Stimulated activated CD4-positive, alpha-beta T cell treated with anti-CD3 and anti-CD28 coated beads, TNF-alpha, amount 100 ng/mL, for 1 hour (primary cell): ENCODE data around the gene PTGFRN.
"Not testable (repeated sequence)": the region's sequence is repeated elsewhere in the genome, so short reads cannot be mapped to it uniquely, and the experiment has no call there.

Experiments
- DNase-seq, 3 donors: peaks; one replicate each; pipeline ENCODE4 v3.0.0-alpha.2; 2020; ENCODE audit warnings: low read depth in 3 of 3, low spot score in 1 of 3

PTGFRN gene

DNA sequence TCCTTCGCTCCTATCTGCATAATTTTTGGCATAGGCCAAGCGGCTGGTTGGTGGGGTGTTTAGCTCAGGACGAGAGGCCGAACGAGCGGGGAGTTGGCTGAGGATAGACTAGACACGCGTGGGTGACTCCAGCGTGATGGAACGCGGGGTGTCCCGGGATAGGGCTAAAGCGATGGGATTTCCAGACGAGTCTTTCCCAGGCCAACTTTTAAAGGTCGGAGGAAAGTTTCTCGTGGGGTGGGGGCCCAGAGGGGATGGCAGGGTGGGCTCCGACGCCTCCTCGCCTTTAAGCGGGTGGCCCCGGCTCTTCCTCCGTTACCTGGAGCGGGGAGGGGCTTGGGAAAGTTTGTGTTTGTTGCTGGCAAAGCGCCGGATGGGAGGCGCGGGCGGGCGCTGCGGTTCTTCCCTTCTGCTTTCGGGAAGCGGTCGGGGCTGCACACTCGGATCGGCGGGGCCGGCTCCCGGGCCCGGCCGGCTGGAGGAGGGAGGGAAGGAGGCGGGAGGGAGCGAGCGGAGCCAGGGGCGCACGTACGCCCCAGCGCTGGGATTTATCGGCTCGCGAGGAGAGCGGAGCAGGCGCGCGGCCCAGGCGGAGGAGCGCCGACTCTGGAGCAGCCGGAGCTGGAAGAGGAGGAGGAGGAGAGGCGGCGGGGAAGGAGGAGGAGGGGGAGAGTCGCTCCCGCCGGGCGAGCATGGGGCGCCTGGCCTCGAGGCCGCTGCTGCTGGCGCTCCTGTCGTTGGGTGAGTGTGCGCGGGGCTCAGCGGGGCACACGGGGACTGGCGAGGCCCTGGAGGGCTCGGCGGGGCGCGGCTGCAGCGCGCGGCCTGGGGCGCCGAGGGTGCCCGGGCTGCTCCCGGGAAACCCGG, at the start of gene PTGFRN:
TSS of gene PTGFRN (plus strand) at position 405 of the 867 bp plus-strand sequence. CDS start at position 693, 288 bp downstream.
- DNase-seq: peak in 1 of 3 donors; percentile 6

DNA sequence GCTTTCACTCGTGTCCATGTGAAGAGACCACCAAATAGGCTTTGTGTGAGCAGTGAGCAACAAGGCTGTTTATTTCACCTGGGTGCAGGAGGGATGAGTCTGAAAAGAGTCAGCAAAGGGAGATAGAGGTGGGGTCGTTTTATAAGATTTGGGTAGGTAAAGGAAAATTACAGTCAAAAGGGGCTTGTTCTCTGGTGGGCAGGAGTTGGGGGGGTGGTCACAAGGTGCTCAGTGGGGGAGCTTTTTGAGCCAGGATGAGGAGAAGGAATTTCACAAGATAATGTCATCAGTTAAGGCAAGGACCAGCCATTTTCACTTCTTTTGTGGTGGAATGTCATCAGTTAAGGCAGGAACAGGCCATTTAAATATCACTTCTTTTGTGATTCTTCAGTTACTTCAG, 49.5 kb upstream of the PTGFRN start:
- DNase-seq: not testable (repeated sequence)

DNA sequence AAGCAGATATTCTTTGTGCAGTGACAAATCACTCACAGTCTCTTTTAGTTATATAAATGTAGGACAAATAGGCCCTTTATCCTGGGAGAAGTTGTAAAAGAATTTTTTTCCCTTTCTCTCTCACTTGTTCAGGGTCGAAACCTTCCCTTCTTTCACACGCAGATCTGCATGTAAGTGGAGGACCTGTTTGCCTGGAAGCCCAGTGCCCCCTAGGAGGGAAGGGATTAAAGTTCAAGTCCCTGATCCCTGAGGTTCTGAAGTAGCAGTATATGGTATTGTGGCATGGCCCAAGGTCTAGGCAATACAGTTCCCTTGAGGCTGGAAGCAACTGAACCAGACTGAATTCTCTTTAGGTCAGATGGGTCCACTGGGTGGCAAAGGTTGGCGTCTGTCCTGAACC, 48.6 kb upstream of the PTGFRN start:
- DNase-seq: no peak

DNA sequence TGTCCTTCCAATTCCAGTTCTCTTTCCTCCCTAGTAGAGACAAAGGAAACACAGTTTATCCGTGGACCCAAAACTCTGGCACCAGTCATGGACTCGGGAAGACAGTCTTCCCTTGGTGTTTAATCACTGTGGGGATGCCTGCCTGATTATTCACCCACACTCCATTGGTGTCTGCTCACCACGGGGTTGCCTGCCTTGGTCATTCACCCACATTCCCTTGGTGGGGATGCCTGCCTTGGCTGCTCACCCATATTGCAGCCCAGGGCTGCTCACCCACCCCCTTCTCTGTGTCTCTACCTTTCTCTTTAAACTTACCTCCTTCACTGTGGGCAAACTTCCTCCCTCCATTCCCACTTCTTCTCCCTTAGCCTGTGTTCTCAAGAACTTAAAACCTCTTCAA, 46.7 kb upstream of the PTGFRN start:
- DNase-seq: not testable (repeated sequence)

DNA sequence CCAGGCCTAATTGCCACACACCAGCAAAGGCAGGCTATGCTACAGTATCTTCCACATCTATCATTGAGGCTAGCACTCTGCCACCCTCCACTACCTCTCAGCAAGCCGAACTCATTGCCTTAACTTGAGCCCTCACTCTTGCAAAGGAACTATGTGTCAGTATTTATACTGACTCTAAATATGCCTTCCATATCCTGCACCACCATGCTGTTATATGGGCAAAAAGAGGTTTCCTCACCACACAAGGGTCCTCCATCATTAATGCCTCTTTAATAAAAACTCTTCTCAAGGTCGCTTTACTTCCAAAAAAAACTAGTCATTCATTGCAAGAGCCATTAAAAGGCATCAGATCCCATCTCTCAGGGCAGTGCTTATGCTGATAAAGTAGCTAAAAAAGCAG, 43.2 kb upstream of the PTGFRN start:
- DNase-seq: not testable (repeated sequence)

DNA sequence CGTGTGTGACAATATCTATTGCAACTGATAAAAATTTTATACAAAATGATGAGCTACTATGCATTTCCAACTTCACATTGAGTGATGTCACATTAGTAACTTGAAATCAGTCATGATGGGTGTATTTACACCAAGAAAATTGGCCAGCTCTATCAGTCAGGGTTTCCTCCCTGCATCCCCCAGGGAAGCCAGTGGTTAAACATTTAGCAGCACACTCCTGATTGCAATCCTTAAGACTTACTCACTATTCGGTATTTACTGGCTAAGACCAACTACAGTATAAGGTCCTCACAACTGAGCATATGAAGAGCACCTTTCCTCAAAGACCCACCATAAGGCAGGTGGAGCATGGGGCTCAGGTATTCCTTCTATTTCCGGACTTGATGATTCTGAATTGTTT, 41.3 kb upstream of the PTGFRN start:
- DNase-seq: no peak

DNA sequence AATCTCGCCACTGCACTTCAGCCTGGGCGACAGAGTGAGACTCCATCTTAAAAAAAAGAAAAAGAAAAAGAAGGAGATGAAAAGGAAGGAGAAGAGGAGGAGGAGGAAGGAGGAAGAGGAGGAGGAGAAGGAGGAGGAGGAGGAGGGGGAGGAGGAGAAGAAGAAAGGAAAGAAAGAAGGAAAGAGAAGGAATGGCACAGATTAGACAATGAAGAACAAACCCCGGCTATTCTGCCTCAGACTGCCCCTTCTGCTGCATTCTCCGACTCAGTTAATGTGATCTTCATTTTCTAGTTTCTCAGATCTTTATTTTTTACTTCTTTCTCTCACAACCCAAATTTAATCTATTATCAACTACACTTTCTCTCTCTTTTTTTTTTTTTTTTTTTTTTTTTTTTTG, 40.1 kb upstream of the PTGFRN start:
- no peak for DNase-seq

DNA sequence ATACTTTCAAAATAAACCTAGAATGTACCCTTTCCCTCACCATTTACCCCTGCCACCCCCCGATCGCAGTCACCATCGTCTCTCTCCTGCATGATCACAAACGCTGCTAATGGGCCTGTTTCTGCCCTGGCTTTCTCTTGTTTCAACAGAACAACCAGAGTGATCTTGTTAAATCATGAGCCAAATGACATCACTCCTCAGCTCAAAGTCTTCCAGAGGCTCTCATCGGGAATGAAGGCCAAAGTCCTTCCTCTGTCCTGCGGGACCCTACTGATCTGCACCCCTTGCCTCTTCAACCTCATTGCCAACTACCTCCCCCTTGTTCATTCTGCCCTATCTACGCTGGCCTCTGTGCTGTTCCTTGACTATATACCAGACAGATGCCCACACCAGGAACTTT, 39.4 kb upstream of the PTGFRN start:
- DNase-seq: no peak

DNA sequence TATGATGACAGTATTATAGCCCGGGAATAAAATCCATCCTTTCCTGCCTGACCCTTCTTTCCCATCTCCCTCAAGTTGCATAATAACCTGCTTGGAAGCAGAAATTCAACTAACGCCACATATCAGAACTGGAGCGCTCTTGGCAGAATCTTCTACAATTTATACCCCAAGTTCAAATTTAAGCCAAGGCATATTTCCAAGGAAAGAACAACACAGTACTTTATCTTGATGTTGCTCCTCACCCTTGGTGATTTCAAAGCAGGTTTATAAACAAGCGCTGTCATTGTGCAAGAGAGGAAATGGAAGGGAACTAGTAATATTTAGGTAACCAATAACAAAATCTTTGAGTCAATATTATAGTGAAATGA, 38.0 kb upstream of the PTGFRN start:
- no peak for DNase-seq

DNA sequence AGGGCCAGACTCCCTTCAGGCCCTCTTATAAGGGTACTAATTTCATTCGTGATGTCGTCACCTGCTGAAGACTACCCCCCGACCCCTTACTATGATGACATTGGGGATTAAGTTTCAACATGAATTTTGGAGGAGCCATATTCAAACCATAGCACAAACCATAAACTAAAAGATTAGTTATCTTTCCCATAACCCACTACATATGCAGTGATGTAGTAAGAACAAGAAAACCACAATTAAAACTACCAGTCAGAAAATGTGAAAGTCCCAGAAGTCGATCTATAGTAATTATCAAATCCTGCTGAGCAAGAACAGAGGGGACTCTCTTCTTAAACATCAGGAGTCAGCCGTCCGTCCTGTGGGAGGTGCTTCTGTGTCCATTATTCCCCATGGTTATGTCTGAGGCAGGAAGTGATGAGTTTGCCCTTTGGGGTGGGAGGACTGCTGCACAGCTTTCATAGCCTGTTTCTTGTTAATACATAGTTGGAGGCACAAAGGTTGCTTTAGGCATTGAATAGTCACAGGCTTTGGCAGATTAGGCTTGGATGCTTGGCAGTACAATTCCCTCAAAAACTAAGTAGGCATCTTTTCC, 35.9 kb upstream of the PTGFRN start:
- DNase-seq: no peak

DNA sequence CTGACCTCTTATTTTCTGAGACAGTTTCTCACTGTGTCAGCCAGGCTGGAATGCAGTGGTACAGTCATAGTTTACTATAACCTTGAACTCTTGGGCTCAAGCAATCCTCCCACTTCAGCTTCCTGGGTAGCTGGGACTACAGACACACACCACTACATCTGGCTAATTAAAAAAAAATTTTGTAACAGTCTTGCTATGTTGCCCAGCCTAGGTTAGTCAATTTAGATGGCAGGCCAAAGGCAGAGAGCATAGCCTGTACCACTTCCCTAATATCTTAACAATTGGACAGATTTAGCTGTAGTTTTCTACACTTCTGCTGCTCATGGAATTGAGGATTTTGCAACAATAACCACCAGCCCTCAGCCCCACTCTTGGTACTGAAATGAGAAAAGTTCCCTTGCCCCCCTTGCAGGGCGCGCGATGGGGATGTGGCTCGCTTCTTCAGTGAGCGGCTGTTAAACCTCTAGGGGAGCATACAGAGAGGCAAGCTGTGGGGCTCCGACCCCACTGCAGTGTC, 34.9 kb upstream of the PTGFRN start:
- no peak for DNase-seq

DNA sequence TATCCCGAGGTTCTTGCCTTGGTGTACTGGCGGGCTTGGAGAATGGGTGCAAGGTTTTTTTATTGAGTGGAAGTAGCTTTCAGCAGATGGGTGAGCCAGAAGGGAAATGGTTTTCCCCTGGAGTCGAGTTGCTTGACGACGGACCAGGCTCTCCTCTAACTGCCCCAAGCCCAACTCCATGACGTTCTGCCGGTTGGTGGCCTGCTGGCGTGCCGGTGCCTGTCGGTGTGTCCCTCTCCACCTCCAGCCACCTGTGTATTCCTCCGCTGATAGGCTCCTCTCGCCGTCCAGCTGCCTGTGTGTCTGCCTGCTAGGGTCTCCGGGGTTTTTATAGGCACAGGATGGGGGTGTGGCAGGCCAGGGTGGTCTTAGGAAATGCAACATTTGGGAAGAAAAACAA, 34.3 kb upstream of the PTGFRN start:
- no peak for DNase-seq

DNA sequence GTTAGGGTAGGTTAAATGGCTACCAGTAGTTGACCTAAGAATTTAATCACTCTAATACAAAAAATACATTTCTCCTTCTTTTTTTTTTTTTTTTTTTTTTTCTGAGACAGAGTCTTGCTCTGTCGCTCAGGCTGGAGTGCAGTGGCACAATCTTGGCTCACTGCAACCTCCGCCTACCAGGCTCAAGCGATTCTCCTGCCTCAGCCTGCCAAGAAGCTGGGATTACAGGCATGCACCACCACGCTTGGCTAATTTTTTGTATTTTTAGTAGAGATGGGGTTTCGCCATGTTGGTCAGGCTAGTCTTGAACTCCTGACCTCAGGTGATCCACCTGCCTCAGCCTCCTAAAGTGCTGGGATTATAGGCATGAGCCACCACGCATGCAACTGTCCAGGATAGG, 33.8 kb upstream of the PTGFRN start:
- DNase-seq: not testable (repeated sequence)

DNA sequence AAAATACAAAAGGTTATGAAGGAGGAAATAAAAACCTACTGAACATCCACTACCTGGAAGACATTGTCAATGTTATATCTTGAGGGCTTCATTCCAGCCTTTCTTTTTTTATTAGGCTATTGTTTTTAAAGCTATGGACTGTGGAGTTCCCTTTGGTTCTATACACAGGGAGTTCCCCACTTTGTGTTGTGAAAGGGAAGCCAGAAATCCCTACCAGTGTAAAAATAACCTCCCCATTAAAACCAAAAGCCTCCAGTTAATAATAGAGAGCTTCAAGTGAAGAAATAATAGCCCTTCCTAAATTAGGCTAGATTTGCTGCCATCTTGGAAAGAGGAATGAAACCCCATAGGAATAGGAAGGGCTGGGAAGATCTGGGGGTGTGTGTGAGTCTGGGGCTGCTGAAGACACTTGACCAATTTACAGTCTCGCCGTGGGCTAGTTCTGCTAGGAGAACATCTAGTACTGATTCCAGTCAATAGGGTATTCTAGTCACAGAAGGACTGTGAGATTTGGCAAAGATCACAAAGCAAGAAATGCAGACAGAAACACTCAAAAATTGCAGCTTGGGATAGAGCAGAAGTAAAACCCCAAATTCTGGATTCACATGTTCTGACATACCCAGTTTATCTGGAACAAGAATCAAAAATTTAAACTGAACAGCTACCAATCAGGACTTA, 32.4 kb upstream of the PTGFRN start:
- DNase-seq: no peak

DNA sequence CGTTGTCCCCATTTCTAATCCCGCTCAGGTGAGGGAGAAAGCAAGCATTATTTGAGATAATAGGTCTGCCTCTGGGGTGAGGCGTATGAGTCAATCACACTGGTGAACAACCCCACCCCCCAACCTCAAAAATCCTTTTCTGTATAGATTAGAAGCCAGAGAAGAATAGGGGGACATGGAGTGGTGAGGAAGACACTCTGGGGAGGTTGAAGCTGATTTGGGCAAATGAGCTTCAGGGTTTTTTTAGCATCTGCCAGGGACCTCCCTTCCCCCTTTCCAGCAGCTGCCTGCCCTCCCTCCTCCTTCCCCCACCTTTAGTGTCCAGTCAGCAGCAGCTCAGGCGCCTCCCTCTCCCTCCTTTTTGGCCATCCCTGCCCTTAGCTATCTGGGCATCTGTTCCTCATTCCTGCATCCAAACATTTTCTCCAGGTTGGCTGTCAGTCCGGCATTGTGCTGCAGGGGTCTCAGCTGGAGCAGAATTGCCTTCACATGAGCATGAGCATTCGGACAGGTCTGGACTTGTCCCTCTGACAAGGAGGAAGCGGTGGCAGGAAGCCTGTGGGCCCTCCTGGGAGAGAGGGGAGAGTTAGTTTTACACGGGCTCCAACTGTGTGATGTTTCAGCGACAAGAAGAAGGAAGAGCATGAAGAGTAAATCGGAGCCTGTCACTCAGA, 30.8 kb upstream of the PTGFRN start:
- DNase-seq: no peak

DNA sequence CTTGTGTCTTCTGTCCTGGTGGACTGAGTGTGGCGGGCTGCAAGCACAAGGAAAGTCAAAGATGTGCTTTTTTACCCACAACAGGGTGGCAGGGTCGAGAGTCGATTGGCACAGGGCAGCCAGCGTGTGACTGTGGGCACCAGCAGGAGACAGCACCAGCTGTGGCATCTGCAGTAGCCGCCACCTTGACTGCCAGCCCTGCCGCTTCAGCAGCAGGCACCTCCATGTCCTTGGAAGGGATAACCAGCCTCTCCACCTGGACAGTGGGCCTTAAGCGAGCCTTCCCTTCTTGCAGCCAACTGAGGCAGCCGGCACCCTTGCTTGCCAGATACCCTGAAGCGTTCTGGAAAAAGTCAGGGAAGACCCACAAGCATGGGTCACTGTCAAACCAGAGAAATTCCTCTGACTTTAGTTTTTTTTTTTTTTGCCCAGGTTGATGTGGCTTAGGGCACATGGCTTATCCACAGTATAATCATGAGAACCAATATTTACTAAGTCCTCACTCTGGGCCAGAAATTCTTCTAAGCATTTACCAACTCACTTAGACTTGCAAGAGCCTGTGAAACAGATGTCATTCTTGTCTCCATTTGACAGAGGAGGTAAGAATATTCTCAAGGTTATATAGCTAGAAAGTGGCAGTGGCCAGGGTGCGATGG, 30.1 kb upstream of the PTGFRN start:
- DNase-seq: no peak

DNA sequence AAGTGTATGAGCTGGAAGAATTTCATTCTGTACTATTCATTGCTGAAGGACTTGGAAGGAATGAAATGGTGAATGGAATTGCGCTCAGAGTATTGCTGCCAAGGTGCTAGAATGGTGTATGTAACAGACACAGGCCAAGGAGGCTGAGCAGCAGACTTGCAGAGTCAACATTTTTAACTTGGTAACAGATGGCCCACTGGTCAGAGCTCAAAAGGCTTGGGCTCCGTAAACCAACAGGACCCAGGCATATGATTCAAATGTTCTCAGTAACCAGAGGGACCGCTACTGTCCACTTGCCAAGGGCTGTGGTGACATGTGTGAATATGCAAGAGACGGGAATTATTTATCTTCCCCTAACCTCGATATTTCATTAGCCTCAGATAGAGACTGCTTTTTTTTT, 28.8 kb upstream of the PTGFRN start:
- DNase-seq: no peak

DNA sequence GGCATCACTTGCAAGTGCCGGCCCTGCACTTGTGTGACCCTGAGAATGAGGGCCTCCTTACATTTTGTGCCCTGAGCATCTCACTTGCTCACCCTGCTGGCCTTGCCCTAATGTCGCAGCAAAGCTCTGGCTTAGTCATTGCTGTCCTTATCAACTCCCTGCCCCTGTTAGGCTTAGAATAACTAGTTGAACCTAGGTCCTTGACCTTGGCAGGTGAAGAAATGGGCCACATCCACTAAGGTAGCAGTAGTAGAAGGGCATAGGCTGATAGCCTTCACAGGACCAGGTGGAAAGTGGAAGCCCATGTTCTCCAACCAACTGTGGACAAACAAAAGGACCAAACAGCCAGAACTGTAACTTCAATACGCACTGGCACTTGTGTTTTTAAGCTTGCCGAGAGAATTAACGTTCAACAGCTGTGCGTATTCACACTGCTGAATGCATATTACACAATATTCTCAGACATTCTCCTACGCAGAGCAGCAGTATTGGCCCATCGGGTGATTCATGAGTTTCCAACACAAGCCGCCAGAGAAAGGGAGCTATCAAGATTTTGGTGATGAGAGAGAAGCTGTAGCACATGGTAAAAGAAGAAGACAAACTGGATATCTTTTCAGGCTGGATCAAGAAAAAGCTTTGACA, 27.7 kb upstream of the PTGFRN start:
- peak in 1 of 3 donors; percentile 4 for DNase-seq

DNA sequence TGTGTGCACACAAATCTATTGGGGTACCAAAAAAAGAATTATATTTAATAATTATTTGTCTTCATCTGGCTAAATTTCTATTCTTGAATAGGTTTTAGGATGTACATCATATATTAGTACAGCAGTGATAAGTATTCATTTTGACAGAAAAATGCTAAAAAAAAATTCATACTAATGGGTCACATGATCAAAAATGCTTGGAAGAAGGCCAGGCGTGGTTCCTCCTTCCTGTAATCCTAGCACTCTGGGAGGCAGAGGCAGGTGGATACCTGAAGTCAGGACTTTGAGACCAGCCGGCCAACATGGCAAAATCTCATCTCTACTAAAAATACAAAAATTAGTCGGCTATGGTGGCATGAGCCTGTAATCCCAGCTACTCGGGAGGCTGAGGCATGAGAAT, 26.9 kb upstream of the PTGFRN start:
- DNase-seq: no peak

DNA sequence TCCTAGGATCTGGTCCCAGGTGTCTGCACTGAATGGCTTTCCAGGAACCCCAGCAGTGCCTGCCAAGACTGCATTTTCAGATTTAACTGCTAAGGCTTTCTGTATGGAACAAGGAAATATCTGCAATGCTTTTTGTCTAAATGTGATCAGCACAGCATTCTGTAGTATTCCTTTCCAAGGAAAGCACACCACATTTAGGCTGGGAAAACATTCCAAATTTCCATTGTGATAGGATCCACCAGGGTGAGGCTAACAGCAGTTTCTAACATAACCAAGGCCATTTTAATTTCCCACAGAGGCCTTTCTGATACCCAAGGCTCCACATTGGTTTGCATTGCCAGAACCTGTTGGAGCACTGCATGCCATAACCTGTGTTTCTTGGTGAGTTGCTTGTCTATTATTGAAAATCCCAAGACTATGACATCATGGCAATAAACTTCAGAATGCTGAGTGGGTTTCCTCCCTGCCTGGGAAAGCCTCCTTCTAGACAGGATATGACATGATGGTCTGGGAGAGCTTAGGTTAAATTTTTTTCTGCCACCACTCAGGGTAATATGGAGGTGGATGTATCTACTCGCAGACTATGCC, 23.3 kb upstream of the PTGFRN start:
- no peak for DNase-seq
